HPDE6-E6E7 (cell line): ENCODE results near the gene OR10A4.
"Not testable (repeated sequence)": the region's sequence is repeated elsewhere in the genome, so short reads cannot be mapped to it uniquely, and the experiment has no call there.

Experiments
- DNase-seq: peaks from one replicate; pipeline ENCODE4 v3.0.0; 2011; ENCODE audit warnings: missing footprints; ENCODE audit errors: extremely low spot score

Gene OR10A4, protein sequence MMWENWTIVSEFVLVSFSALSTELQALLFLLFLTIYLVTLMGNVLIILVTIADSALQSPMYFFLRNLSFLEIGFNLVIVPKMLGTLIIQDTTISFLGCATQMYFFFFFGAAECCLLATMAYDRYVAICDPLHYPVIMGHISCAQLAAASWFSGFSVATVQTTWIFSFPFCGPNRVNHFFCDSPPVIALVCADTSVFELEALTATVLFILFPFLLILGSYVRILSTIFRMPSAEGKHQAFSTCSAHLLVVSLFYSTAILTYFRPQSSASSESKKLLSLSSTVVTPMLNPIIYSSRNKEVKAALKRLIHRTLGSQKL

DNA sequence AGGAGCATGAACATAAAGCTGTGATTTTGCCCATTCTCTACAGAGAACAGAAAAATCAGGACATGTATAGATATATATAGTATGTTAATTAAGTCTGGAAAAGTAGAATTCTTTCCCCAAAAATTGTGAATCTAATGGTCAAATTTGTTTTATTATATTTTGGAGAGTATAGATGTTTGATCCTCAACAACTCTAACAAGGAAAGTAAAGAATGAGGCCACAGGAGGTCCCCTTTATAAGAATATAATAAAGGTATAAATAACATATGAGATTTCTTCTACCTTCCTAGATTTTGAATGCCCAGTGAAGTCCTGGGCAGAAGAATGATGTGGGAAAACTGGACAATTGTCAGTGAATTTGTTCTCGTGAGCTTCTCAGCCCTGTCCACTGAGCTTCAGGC, at the start of gene OR10A4:
Gene OR10A4, plus strand, starts transcription at position 301 of the 400 bp plus-strand sequence. Its CDS starts 23 bp downstream, at position 324.
- DNase-seq, result no peak

- DNase-seq, result no peak
Measured at GRCh38 chr11:6828103-6828502, 48.3 kb upstream of the OR10A4 start.

DNA sequence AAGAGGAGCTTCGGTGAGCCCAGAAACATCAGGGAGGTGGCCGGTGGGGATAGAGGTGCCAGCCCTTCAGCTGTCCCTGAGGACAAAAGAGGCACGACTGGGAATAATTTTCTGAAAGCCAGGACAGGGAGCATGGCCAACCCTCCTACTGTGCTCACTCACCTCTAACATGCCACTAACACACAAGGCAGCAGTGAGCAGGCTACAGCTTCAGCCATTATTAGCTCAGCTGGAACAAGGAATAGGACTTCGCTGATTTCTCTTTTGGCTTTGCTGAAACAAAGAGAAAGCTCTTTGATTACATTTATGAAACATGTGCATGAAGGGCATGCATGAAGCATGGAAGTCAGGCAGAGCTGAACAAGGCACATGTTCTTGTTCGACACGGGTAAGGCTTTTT, 43.1 kb upstream of the OR10A4 start:
- DNase-seq, result no peak

- no peak for DNase-seq
Measured at GRCh38 chr11:6834021-6834420, 42.4 kb upstream of the OR10A4 start.

DNA sequence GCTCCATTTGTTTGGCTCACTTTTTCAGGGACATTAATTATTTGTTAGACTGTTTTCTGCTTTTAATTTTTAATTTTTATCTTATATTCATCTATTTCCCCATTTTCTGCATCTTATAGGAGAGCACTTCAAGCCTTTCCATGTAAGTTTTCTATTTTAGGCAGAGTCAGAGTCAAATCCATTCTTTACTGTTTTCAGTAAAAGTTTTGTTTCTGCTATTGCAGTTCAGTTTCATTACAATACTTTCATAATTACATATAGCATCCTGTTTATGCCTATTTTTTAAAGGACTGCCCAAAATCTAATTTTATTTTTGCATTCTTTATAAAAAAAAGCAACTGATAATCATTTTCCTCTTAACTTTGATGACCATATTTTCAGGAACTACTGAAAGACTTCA, 34.7 kb upstream of the OR10A4 start:
- no peak for DNase-seq

- DNase-seq, result no peak
Measured at GRCh38 chr11:6843670-6844069, 32.8 kb upstream of the OR10A4 start.

- no peak for DNase-seq
Measured at GRCh38 chr11:6844356-6844755, 32.1 kb upstream of the OR10A4 start.

DNA sequence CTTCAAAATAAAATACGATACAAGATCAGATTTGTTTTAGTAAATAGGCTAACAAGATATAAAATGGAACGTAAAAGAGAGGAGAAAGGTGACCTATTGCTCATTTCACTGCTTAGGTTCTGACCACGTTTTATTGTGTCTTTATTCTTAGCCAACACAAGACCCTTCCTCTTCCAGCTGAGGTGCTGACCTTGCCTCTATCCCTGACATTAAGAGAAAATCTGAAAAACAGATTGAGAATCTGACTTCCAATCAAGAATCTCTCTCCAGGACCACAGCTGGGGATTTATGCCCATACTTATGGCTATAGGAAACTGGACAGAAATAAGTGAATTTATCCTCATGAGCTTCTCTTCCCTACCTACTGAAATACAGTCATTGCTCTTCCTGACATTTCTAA, 31.0 kb upstream of the OR10A4 start, which contains the start of gene OR10A5:
Gene OR10A5, plus strand, starts transcription at position 301 of the 400 bp plus-strand sequence. Its CDS starts 0 bp downstream, at position 301.
- DNase-seq, result no peak

- DNase-seq, result no peak
Measured at GRCh38 chr11:6850526-6850925, 25.9 kb upstream of the OR10A4 start.

GRCh38 chr11:6854801-6855200, 21.6 kb upstream of the OR10A4 start:
- DNase-seq, result not testable (repeated sequence)

GRCh38 chr11:6855971-6856541, 20.4 kb upstream of the OR10A4 start:
- DNase-seq, result peak; percentile 23

DNA sequence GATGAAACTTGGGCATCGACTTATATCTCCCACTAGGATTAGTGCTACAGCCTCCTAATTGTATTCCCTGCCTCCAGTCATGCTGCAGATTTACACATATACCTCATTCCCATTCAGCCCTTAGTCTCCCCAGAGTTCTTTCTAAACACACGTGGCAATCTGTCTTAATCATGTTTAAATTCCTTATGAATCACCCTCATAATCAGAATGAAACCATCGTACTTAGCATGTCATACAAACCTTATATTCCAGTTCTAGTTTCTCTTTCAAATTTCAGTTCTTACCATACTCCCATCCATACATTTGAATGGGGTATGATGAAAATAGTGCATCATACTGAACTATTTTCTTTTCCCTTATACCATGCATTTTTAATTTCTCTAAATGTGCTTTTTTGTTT, 19.6 kb upstream of the OR10A4 start:
- peak; percentile 1 for DNase-seq

DNA sequence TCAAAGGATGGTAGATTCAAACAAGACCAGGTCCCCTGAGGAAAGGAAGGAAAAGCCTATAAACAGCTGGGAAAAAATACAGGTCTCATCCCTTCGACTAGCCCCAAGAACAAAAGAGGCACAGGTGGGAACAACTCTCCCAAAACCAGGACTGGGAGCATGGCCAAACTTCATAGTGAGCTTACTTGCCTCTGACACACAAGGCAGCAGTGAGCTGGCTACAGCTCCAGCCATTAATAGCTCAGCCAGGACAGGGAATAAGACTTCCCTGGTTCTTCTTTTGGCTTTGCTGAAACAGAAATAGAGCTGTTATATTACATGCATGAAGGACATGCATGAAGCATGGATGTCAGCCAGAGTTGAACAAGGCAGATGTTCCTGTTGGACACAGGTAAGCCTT, 13.5 kb upstream of the OR10A4 start, which contains the start of gene OR10A2:
Gene OR10A2, plus strand, starts transcription at position 97 of the 400 bp plus-strand sequence. CDS start 6,698 bp downstream, outside the sequence.
- no peak for DNase-seq

DNA sequence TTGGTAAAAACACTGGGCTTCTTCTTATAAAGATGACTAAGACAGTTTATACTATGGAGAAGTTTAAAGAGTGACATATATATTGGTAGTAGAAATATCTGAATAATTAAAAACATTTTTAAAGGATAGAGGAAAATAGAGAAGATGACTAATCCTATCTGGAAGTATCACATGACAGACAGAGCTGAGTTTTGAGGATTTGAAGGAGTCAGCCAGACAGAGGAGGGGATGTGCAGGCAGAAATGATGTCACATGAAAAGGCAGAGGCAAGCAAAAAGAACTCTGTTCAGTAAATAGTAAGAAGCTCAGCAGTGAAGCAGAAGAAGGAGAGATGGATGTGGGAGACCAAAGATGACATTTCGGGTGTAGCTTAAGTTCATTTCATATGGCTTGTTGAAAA, 12.0 kb upstream of the OR10A4 start:
- no peak for DNase-seq

DNA sequence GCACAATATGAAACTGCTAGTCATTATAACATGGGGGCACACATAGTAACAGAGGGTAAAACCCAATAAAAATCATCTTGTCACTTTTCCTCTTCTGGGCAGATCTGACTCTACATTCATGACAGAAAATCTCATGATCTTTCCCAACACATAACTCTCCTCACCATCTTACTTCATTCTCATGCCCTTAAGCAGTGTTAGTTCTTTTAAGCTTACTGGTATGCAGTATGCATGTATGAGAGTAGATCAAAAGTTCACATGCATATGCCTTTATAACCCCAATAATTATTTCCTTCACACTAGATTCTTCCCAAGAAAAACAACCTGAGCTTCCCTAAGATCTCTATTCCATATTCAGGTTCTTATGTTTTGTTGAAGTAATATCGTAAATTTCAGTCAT, 5.1 kb upstream of the OR10A4 start:
- no peak for DNase-seq

GRCh38 chr11:6875761-6876160, 664 bp upstream of the OR10A4 start:
- DNase-seq, result no peak

- no peak for DNase-seq
Measured at GRCh38 chr11:6876914-6877313, 489 bp downstream of the OR10A4 start.

- no peak for DNase-seq
Measured at GRCh38 chr11:6882751-6883150, 6.3 kb downstream of the OR10A4 start.

DNA sequence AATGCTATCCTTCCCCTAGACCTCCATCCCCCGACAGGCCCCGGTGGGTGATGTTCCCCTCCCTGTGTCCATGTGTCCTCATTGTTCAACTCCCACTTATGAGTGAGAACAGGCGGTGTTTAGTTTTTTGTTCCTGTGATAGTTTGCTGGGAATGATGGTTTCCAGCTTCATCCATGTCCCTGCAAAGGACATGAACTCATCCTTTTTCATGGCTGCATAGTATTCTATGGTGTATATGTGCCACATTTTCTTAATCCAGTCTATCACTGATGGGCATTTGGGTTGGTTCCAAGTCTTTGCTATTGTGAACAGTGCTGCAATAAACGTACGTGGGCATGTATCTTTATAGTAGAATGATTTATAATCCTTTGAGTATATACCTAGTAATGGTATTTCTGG, 11.3 kb downstream of the OR10A4 start:
- not testable (repeated sequence) for DNase-seq

DNA sequence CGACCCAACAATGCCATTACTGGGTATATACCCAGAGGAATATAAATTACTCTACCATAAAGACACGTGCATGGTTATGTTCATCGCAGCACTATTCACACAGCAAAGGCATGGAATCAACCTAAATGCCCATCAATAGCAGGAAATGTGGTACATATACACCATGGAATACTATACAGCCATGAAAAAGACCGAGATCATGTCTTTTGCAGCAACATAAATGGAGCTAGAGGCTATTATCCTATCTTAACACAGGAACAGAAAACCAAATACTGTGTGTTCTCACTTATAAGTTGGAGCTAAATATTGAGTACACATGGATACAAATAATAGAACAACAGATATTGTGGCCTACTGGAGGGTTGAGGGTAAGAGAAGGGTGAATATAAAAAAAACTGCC, 12.4 kb downstream of the OR10A4 start:
- no peak for DNase-seq

DNA sequence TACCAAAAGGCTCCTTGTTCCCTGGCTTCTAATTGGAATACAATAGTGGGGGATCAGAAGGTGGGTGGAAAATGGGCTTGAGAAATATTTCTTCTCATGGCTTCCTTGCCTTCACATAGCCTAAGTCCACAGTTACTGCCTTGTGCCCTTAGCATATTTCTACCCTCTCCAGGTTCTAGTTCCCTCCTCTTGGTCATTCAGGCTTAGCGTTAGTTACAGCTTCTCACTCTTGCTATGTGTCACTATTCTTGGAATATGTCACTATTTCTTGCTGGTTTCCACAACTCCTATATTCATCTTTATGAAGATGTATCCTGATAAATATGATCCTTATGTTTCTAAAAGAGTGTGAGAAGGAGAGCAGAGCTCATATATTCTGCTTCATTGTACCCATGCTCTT, 13.4 kb downstream of the OR10A4 start:
- DNase-seq, result no peak

DNA sequence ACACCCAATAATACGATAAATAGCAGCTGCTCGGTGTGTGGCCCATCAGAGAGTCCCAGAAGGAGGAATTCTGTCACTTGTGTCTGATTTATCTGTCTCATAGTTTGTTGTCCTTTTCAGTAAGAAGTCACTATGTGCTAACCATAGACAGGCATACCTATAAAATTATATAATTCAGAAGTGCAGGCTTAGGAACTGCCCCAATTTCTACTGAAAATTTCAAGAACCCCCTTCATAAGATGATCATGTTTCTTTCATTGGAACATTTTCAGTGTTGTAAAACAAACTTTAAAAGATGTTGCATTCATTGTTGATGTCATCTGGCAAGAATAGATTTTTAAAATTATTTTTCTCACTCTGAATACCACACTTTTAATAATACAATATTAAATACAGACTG, 16.0 kb downstream of the OR10A4 start, which contains the start of gene OR2D2:
Gene OR2D2, minus strand, starts transcription at position 101 of the 400 bp plus-strand sequence. Its CDS starts 0 bp downstream, at position 101.
- no peak for DNase-seq

GRCh38 chr11:6894097-6894496, 17.7 kb downstream of the OR10A4 start:
- DNase-seq, result no peak
